GM18526 (cell line): ENCODE measurements around the gene POLR2C.

Experiments used
- POLR2A ChIP-seq: IDR thresholded peaks from 3 replicates; pipeline ENCODE4 v1.6.1; 2011; ENCODE audit not compliant: insufficient read length; ENCODE audit errors: extremely low read depth

POLR2C gene

DNA sequence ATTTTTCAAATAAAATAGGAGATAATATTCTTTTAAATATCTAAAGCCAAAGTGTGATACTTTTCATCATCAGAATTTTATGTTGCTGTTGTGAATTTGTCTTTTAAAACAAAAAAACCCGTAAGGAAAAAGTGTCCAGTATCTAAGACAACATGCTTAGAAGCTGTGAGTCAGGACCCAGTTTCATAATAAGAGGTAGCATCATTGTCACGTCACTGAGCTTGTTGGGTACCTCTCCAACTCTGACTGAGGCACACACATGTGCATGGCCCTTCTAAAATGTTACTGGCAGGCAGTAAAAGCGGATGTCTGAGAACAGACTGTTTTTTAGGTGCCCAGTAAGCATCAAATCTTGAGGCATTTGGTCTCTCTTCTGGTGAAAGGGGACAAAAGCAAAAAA lies 17.8 kb upstream of the POLR2C start:
- TF ChIP-seq POLR2A, result no peak

- no peak for TF ChIP-seq POLR2A
These were observed 17.0 kb upstream of the POLR2C start for GRCh38 chr16:57445510-57445909.

DNA sequence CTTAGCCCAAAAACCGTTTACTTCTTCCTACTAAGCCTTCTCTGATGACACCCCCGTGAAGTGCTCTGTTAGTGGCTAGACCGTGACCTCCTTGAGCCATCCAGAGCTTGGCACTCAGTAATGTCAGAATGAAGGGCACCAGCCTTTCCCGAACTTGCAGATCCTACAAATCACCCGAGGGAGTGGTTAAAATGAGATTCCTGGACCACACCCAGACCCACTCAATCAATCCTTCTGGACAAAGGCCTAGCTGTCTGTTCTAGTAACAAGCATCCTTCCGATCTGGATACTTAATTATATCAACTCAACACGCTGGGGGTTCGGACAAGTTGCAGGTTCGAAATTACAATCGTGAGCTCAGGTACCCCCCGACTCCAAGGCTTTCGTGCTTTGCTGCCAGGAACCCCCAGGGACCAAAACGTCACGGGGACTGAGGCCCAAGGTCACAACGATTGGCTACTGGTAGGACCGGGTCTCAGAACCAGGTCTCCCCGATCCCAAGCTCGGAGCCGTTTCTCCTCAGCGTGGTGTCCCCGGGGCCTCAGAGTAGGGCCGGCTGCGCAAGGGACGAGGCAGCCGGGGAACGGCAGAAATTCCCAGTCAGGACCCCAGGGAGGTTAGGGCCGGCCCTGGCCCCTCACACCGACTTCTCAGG lies 15.8 kb upstream of the POLR2C start:
- TF ChIP-seq POLR2A, result no peak

- peak; percentile 86 for TF ChIP-seq POLR2A
These were observed 15.1 kb upstream of the POLR2C start, which contains the start of the genes CIAPIN1 and COQ9 for GRCh38 chr16:57447186-57447962. Gene CIAPIN1, minus strand, starts transcription at chr16:57447385. Its CDS starts 6,457 bp downstream, at chr16:57440928. Gene COQ9, plus strand, starts transcription at chr16:57447479. Its CDS starts 27 bp downstream, at chr16:57447506.

- TF ChIP-seq POLR2A, result no peak
These were observed 10.5 kb upstream of the POLR2C start for GRCh38 chr16:57452021-57452420.

DNA sequence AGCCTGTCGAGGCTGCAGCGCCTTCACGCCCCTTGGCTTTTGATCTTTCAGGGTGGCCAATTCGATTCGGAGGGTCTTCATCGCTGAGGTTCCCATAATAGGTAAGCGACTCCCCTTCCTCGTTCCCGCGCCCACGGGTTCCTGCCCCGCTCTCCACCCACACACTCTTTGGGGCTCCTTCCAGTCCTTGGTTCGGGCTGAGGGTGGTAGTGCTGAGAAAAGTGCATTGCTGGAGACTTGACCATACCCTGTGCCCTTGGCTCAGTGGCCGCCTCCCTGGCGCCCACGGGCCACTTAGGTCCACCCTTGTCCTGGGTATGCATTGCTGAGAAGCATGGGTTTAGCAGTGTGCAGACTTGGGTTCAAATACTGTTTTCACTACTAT lies 491 bp downstream of the POLR2C start:
- TF ChIP-seq POLR2A, result no peak

DNA sequence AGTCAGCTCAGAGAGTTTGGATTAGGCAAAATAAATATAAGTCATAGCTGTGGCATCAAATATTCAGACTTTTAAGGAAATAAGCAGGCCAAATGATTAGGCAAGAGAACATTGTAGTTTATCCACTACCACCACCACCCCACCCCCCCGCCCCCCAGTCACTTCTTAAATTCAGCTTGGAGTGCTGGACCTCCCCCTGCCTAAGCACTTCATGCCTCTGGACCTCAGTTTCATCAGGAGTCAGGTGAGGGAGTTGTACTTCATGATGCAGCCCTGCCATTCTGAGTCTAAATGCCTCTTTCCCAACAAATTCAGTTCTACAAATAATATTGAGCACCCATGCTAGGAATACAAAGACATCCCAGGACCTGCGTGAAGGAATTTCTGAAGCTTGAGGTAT lies 2.0 kb downstream of the POLR2C start:
- no peak for TF ChIP-seq POLR2A

DNA sequence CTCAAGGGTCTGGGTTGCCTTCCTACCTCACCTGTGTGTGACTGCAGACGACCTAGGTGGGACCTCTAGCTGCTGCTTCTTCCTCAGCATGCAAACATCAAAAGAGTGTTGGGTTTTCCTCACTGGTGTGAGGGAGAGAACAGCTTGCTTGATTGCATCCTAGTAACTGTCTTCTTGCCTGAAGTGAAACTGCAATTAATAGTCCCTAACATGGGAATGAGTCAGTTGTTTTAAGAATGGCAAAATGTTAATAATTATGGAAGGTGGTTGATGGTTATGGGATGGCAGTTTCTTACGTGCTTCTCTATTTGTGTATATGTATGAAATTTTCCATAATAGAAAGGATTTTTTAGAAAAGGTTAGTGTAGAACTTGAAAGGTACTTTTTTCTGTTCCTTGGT lies 5.9 kb downstream of the POLR2C start:
- TF ChIP-seq POLR2A, result no peak

- no peak for TF ChIP-seq POLR2A
These were observed 6.6 kb downstream of the POLR2C start for GRCh38 chr16:57469046-57469445.

GRCh38 chr16:57469917-57470470 lies 7.5 kb downstream of the POLR2C start:
- no peak for TF ChIP-seq POLR2A

- TF ChIP-seq POLR2A, result no peak
These were observed 8.2 kb downstream of the POLR2C start for GRCh38 chr16:57470711-57471110.

GRCh38 chr16:57471209-57471608 lies 8.7 kb downstream of the POLR2C start:
- no peak for TF ChIP-seq POLR2A

GRCh38 chr16:57471852-57472664 lies 9.6 kb downstream of the POLR2C start:
- TF ChIP-seq POLR2A, result no peak

- TF ChIP-seq POLR2A, result no peak
These were observed 10.2 kb downstream of the POLR2C start for GRCh38 chr16:57472665-57473060.

- no peak for TF ChIP-seq POLR2A
These were observed 10.8 kb downstream of the POLR2C start for GRCh38 chr16:57473176-57473840.
